A673 (cell line): Measurements from ENCODE around the gene ACE. TPM values are rescaled to one million over a fixed set of nuclear protein-coding genes. Genes with fewer than 3 reads are reported as not detected.

ENCODE experiments used
- BruUV-seq: library from RNA; stranded (reverse); fragments of 400-500 nt; replicated peaks from 2 replicates; lab custom pipeline; 2021; lab: Mats Ljungman, UMichigan
- CTCF ChIA-PET: fragments of 300-600 bp; sonication (Branson Sonifier 250); formaldehyde crosslinking; loops from one replicate; lab custom pipeline; 2022; ENCODE audit warnings: antibody characterized with exemption; lab: Charles Lee
- POLR2A ChIA-PET: fragments of 300-600 bp; sonication (Branson Sonifier 250); formaldehyde crosslinking; loops from one replicate; lab custom pipeline; 2022; ENCODE audit warnings: antibody characterized with exemption; ENCODE audit not compliant: low non-redundant PET; lab: Charles Lee
- DNase-seq: peaks from one replicate; pipeline ENCODE4 v3.0.0-alpha.2; 2015; ENCODE audit warnings: low spot score
- H3K27ac ChIP-seq: fragments of 200-600 bp; sonication (generic); 2 replicates; pipeline ENCODE4 v1.5.1; 2016; ENCODE audit warnings: mixed run types, low read depth, mild to moderate bottlenecking, mixed read lengths, antibody characterized with exemption, low read length; ENCODE audit not compliant: poor library complexity, severe bottlenecking
- H3K27me3 ChIP-seq: fragments of 200-600 bp; sonication (generic); replicated peaks from 2 replicates; pipeline ENCODE4 v1.6.1; 2017; ENCODE audit warnings: mixed run types, low read depth, mild to moderate bottlenecking, mixed read lengths, antibody characterized with exemption, low read length; ENCODE audit not compliant: insufficient read depth, poor library complexity
- H3K36me3 ChIP-seq: fragments of 200-600 bp; sonication (generic); 2 replicates; pipeline ENCODE4 v1.6.1; 2016; ENCODE audit warnings: mixed run types, mild to moderate bottlenecking, mixed read lengths, antibody characterized with exemption, low read length; ENCODE audit not compliant: insufficient read depth, poor library complexity, severe bottlenecking
- H3K4me1 ChIP-seq: fragments of 200-600 bp; sonication (generic); 2 replicates; pipeline ENCODE4 v1.6.1; 2017; ENCODE audit warnings: mixed run types, mild to moderate bottlenecking, mixed read lengths, antibody characterized with exemption, low read length; ENCODE audit not compliant: insufficient read depth, poor library complexity, severe bottlenecking
- H3K4me3 ChIP-seq: fragments of 200-600 bp; sonication (generic); 2 replicates; pipeline ENCODE4 v1.5.1; 2016; ENCODE audit warnings: low read depth, mixed run types, mild to moderate bottlenecking, mixed read lengths, low read length; ENCODE audit not compliant: poor library complexity, severe bottlenecking
- H3K9me3 ChIP-seq: fragments of 200-600 bp; sonication (generic); 2 replicates; pipeline ENCODE4 v1.6.1; 2016; ENCODE audit warnings: mixed run types, low read depth, mild to moderate bottlenecking, mixed read lengths, antibody characterized with exemption, low read length; ENCODE audit not compliant: poor library complexity, severe bottlenecking
- EZH2 ChIP-seq: fragments of 200-600 bp; sonication (generic); IDR thresholded peaks from 2 replicates; pipeline ENCODE4 v1.6.1; 2017; ENCODE audit warnings: borderline replicate concordance, low read depth, mild to moderate bottlenecking, mixed read lengths, antibody characterized with exemption, low read length; ENCODE audit not compliant: poor library complexity, severe bottlenecking
- intact Hi-C: fragments of 100-400 bp; cut with micrococcal nuclease; formaldehyde crosslinking; loops from one replicate; pipeline ENCODE4 v1.10.0; 2022; ENCODE audit not compliant: unreplicated experiment
- total RNA-seq: library from RNA; stranded (reverse); gene quantifications from 2 replicates; pipeline ENCODE4 v1.2.3, GENCODE V29; 2021
- TF ChIP-seq, protein P1 (sequence below): fragments of 300-800, 200-600 bp; sonication (generic); conservative IDR thresholded peaks from 2 replicates; pipeline ENCODE4 v1.5.1; 2017; ENCODE audit warnings: low read depth, mild to moderate bottlenecking, antibody characterized with exemption, low read length, moderate library complexity, mixed read lengths

ACE gene
- total RNA-seq, 1 experiment from 2014 or later = 2.1 TPM

DNA sequence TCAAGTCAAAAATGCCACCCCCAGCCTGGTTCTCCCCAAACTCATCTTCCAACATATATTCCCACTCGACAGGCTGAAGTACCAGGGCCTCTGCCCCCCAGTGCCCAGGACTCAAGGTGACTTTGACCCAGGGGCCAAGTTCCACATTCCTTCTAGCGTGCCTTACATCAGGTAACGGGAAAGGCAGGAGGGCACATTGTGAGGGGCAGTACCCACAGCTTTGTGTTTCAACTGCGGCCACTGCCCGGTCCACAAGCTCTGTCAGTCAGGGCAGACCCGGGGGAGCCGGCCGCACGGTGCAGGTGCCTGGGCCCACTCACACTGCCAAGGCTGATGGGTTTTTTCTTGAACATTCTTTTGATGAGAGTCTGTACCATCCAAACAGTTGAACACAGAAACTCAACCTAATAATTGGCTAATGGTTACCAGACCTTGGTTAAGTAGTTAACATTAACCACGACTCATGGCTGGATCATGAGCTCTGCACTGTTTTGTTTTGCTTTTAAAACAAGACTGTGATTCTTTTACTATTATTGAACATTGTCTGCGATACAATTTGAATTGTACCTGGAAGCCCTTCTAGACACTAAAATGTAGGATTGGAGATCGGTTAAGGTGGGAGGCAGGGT lies 17.6 kb downstream of the ACE start:
- no peaks in the 10 kb centered on the region for H3K27me3 ChIP-seq
- CTCF ChIA-PET = no interaction called here
- no peak for DNase-seq

DNA sequence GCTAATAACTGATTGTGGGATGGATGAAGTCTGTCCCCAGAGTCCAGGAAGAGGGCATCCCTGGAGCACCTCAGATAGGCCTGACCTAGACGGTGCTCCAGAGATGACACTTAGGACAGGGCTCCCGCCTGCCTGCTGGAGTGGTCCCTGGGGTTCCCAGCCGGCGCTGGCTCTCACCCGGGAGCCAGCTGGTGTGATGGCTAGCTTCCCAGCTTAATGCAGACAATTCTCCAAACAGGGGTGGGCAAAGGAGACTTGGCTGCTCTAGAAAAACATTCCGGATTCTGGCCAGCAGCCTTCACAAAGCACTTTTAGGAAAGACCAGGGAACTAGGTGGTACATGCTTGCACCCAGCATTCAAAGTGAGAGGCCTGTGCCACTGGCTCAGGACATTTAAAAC lies 18.6 kb downstream of the ACE start:
- ChIA-PET CTCF (no interaction called here), POLR2A (no interaction called here)
- no peaks in the 10 kb centered on the region for H3K9me3 ChIP-seq
- intact Hi-C loops = no loop called here
- no peak for DNase-seq
- TF ChIP-seq EZH2 = no peak
- TF ChIP-seq, protein P1, sequence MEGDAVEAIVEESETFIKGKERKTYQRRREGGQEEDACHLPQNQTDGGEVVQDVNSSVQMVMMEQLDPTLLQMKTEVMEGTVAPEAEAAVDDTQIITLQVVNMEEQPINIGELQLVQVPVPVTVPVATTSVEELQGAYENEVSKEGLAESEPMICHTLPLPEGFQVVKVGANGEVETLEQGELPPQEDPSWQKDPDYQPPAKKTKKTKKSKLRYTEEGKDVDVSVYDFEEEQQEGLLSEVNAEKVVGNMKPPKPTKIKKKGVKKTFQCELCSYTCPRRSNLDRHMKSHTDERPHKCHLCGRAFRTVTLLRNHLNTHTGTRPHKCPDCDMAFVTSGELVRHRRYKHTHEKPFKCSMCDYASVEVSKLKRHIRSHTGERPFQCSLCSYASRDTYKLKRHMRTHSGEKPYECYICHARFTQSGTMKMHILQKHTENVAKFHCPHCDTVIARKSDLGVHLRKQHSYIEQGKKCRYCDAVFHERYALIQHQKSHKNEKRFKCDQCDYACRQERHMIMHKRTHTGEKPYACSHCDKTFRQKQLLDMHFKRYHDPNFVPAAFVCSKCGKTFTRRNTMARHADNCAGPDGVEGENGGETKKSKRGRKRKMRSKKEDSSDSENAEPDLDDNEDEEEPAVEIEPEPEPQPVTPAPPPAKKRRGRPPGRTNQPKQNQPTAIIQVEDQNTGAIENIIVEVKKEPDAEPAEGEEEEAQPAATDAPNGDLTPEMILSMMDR = no peak
- no peaks in the 10 kb centered on the region for H3K27me3 ChIP-seq
- no peak overlapping the region for H3K4me3 ChIP-seq
- no peaks in the 10 kb centered on the region for H3K36me3 ChIP-seq
- H3K4me1 ChIP-seq = no peaks in the 10 kb centered on the region
- H3K27ac ChIP-seq = no peak overlapping the region
- no TSS peak for BruUV-seq

More for the DNA sequence above, 17.6 kb downstream of the ACE start:
- POLR2A ChIA-PET = no interaction called here
- no peak overlapping the region for H3K27ac ChIP-seq
- intact Hi-C loops = no loop called here
- no peaks in the 10 kb centered on the region for H3K36me3 ChIP-seq
- no peaks in the 10 kb centered on the region for H3K9me3 ChIP-seq
- H3K4me3 ChIP-seq = no peak overlapping the region
- BruUV-seq = no TSS peak
- TF ChIP-seq, protein P1 = no peak
- no peak for TF ChIP-seq EZH2
- H3K4me1 ChIP-seq = no peaks in the 10 kb centered on the region

DNA sequence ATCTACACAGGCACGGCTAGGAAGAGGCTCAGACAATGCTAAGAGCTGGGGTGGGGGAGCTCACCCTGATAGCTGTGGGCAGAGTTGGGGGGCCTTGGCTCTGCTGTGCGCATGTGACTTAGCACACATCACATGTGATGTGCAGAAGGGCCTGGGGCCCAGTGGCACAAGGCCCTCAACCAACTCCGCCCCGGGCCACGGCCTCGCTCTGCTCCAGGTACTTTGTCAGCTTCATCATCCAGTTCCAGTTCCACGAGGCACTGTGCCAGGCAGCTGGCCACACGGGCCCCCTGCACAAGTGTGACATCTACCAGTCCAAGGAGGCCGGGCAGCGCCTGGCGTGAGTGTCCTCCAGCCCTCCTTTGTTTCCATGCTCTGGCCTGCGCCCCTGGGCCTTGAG lies 19.3 kb downstream of the ACE start:
- TF ChIP-seq, protein P1 = no peak
- no peak for TF ChIP-seq EZH2
- BruUV-seq = no TSS peak
- intact Hi-C loops = no loop called here
- no peaks in the 10 kb centered on the region for H3K27me3 ChIP-seq
- H3K4me1 ChIP-seq = no peaks in the 10 kb centered on the region
- no peaks in the 10 kb centered on the region for H3K9me3 ChIP-seq
- H3K36me3 ChIP-seq = no peaks in the 10 kb centered on the region
- ChIA-PET POLR2A (no interaction called here), CTCF (no interaction called here)
- H3K4me3 ChIP-seq = no peak overlapping the region
- H3K27ac ChIP-seq = no peak overlapping the region
- DNase-seq = no peak
